SKM-1 (cell line): ENCODE results near the gene UBA7.
"Not testable (repeated sequence)": the region's sequence is repeated elsewhere in the genome, so short reads cannot be mapped to it uniquely, and the experiment has no call there.

ENCODE experiments used
- DNase-seq: peaks from one replicate; lab custom pipeline; 2025; ENCODE audit not compliant: unreplicated experiment; lab: John Stamatoyannopoulos, UW

UBA7 gene

GRCh38 chr3:49785565-49786356 lies 28.0 kb downstream of the UBA7 start:
- no peak for DNase-seq

DNA sequence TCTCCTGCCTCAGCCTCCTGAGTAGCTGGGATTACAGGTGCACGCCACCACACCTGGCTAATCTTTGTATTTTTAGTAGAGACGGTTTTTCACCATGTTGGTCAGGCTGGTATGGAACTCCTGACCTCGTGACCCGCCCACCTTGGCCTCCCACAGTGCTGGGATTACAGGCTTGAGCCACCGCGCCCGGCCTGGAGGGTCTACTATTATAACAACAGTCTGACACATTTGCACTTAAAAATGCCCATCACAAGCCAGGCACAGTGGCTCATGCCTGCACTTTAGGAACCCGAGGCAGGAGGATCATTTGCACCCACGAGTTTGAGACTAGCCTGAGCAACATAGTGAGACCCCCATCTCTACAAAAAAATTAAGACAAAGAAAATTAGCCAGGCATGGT lies 31.5 kb downstream of the UBA7 start:
- not testable (repeated sequence) for DNase-seq

GRCh38 chr3:49781415-49782199 lies 32.1 kb downstream of the UBA7 start:
- DNase-seq, result no peak

GRCh38 chr3:49780975-49781365 lies 32.8 kb downstream of the UBA7 start:
- not testable (repeated sequence) for DNase-seq

DNA sequence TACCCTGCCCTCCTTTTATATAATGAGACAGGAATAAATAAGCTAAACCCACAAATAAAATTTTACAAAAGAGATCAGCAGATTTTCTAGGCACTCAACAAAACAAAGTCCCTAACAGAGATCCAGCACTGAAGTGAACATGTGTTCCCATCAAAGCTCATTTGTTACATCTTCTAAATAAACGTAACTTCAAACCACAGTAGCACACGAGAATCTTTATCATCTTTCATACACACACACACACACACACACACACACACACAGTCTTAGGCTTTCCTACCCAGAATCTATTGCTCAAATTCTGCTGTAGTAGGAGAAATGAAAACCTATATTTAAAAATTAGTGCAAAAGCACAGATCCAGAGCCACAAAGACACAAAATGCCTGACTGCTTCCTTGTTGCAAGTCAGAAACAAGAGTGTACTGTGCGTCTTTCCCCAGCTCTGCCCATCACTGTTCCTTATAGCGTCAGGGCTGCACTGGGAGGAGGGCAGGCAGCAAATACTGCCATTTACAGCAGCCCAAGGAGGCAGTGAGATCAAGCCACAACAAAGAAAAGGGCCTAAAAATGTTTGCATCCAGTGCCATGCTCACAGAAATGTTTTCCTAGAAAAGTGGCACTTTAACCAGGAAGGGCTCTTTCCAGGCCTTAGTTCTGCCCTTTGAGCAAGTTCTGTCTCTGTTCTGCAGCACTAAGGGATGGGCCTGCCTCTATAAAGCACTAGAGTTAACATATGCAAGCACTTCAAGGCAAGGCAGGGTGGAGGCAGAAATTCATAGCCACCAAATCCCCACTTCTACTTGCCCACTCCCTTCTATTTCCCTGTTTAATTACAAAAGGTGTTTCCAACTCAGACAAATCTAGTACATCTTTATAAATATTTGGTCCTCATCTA lies 33.4 kb downstream of the UBA7 start:
- no peak for DNase-seq

DNA sequence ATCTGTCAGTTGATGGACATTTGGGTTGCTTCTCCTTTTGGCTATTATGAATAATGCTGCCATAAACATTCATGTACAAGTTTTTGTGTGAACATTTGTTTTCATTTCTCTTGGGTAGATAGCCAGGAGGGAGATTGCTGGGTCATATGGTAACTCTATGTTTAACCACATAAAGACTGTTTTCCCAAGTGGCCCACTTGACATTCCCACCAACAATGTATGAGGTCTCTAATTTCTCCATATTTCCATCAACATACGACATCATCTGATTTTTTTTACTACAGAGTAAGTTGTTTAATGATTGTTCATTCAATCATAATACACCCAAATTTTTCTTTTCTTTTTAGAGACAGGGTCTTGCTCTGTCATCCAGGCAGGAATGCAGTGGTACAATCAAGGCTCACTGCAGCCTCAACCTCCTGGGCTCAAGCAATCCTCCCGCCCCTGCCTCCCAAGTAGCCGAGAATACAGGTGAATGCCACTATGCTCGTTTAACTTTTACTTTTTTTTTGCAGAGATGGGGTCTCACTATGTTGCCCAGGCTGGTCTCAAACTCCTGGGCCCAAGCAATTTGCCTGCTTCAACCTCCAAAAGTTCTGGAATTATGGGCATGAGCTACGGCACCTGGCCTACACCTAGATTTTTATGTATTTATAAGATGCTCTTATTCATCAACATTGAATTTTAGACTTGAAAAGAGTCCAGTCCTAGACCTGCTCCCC lies 34.2 kb downstream of the UBA7 start:
- no peak for DNase-seq

DNA sequence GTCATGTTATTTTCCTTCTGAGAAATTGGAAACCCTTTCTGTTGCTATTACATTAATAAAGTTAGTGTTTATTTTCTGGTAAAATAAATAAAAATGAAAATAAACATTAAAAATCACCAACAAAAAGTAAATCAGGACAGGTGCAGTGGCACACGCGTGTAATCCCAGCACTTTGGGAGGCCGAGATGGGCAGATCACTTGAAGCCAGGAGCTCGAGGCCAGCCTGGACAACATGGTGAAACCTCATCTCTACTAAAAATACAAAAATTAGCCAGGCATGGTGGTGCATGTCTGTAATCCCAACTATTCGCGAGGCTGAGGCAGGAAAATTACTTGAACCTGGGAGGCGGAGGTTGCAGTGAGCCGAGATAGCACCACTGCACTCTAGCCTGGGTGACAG lies 37.7 kb downstream of the UBA7 start:
- not testable (repeated sequence) for DNase-seq

DNA sequence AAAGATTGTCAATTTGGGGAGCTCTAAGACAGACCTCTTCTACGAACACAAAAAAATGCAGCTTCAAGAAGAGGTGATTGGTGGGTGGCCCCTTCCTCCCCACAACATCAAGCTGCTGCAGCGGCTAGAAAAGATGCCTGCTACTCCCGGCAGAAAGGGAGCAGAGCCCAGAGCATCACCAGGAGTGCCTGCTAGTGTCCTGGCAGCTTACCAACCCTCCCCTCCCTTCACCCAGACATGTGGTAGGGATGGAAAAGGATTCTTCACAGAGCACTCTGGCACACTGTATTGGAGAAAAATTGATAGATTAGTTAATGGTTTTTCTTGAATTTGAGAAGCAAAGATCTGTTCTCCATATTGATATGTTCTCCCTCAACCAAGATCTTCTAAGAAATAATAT lies 38.2 kb downstream of the UBA7 start:
- DNase-seq, result no peak

DNA sequence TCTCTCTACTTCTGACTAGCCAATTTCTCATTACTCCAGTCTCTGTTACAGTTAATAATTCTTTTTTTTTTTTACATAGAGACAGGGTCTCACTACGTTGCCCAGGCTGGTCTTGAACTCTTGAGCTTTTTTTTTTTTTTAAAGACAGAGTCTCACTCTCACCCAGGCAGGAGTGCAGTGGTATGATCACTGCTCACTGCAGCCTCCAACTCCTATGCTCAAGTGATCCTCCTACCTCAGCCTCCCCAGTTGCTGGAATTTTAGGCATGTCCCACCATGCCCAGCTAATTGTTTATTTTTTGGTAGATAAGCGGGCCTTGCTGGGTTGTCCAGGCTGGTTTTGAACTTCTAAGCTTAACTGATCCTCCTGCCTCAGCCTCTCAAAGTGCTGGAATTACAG lies 41.0 kb downstream of the UBA7 start:
- no peak for DNase-seq

- no peak for DNase-seq
These were observed 42.3 kb downstream of the UBA7 start for GRCh38 chr3:49771340-49771938.

DNA sequence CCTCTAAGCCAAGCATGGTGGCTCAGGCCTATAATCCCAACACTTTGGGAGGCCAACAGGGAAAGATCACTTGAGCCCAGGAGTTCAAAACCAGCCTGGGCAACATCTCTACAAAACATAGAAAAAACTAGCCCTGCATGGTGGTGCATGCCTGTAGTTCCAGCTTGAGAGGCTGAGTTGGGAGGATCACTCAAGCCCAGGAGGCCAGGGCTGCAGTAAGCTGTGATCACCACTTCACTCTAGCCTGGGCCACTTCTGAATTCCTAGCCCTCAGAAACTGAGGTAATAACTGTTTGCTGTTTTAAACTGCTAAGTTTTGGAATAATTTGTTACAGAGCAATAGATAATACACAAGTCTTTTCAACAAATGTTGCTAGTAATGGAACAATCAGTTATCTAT lies 43.8 kb downstream of the UBA7 start:
- DNase-seq, result no peak

GRCh38 chr3:49769286-49769915 lies 44.4 kb downstream of the UBA7 start:
- no peak for DNase-seq

GRCh38 chr3:49763981-49764380 lies 49.8 kb downstream of the UBA7 start:
- no peak for DNase-seq

GRCh38 chr3:49761661-49762060 lies 52.1 kb downstream of the UBA7 start:
- no peak for DNase-seq

GRCh38 chr3:49759226-49759625 lies 54.5 kb downstream of the UBA7 start:
- no peak for DNase-seq

- DNase-seq, result no peak
These were observed 56.6 kb downstream of the UBA7 start for GRCh38 chr3:49757197-49757596.

DNA sequence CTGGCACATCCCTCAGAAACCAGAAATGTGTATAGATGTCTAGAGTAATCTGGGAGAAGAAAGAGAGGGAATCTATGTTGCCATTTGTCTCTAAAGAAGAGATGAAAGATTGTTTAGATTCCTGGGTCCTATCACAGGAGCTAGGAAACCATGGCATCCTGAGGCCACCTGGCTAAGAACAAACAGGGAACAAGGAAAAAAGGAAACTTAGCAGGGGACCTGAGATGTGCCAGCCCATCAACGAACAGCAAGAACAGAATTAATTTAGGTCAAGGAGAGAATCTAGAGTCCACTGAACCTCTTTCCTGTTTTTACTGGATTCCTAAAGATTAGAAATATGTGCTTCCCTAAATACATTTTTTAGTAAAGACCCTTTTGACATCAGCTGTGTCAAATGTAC lies 57.7 kb downstream of the UBA7 start:
- no peak for DNase-seq
